Bronchial epithelial cell (primary cell): ENCODE results near the gene TAS1R3. TPM values are rescaled to one million over a fixed set of nuclear protein-coding genes. Genes with fewer than 3 reads are reported as not detected.

Experiments
- DNase-seq: peaks from one replicate; pipeline ENCODE4 v3.0.0-alpha.2; 2010; ENCODE audit warnings: low read depth
- FAIRE-seq: peaks from 2 replicates; lab custom pipeline; 2011; peaks lifted over from hg19 to GRCh38; lab: Jason Lieb, UNC
- H3K27me3 ChIP-seq: 2 replicates; pipeline ENCODE4 v1.5.1; 2011; ENCODE audit warnings: low read length; ENCODE audit not compliant: control insufficient read depth, insufficient read depth
- H3K36me3 ChIP-seq: 2 replicates; pipeline ENCODE4 v1.5.1; 2011; ENCODE audit warnings: low read length; ENCODE audit not compliant: control insufficient read depth, insufficient read depth
- H3K4me3 ChIP-seq: 2 replicates; pipeline ENCODE4 v1.5.1; 2011; ENCODE audit warnings: mild to moderate bottlenecking, low read depth, low read length, control low read depth
- total RNA-seq: library from RNA; depleted of rRNA; stranded (reverse); fragments of >200 nt; gene quantifications from 2 replicates; pipeline ENCODE4 v1.2.1, GENCODE V29; 2014
- TF ChIP-seq, protein P1 (sequence below): IDR thresholded peaks from 2 replicates; pipeline ENCODE4 v1.5.1; 2011; ENCODE audit warnings: mild to moderate bottlenecking, moderate library complexity, low read length, control low read depth, inconsistent platforms; ENCODE audit not compliant: insufficient read depth, severe bottlenecking

Gene TAS1R3
- total RNA-seq, 1 donor from 2014 or later = 0.26 TPM

DNA sequence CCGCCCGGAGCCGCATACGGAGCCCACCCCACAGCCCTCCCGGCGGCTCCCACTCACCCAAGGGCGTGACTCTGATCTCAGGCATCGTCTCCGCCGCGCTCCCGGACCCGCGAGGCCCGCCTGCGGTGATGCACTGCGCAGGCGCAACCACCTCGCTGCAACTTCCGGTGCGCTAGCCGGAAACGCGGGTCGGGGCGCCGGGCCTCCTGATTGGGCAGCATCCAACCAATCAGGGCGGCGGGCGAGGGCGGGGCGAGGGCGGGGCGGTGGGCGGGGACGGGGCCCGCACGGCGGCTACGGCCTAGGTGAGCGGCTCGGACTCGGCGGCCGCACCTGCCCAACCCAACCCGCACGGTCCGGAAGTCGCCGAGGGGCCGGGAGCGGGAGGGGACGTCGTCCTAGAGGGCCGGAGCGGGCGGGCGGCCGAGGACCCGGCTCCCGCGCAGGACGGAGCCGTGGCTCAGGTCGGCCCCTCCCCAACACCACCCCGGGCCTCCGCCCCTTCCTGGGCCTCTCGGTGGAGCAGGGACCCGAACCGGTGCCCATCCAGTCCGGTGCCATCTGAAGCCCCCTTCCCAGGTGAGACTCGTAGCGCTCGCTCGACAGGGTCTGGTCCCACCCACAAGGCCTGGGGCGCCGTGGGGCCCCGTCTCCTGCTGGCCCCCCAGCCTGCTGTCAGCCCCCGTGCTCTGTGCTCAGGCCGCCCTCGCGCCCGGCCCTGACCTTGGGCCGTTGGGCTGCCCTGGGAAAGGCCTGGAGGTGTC lies 6.4 kb upstream of the TAS1R3 start, which contains the start of the genes CPTP and INTS11:
Gene CPTP, plus strand, starts transcription at position 279 of the 764 bp plus-strand sequence. CDS start 2,109 bp downstream, outside the sequence.
Gene INTS11, minus strand, starts transcription at position 137 of the 764 bp plus-strand sequence. Its CDS starts 52 bp downstream, at position 85.
- peak within 1 kb of the TSS; percentile 99 for H3K4me3 ChIP-seq
- FAIRE-seq (no peak), DNase-seq (peak; percentile 73)
- peaks cover 20% of the 10 kb centered on the region for H3K36me3 ChIP-seq
- H3K27me3 ChIP-seq = no peaks in the 10 kb centered on the region
- TF ChIP-seq, protein P1, sequence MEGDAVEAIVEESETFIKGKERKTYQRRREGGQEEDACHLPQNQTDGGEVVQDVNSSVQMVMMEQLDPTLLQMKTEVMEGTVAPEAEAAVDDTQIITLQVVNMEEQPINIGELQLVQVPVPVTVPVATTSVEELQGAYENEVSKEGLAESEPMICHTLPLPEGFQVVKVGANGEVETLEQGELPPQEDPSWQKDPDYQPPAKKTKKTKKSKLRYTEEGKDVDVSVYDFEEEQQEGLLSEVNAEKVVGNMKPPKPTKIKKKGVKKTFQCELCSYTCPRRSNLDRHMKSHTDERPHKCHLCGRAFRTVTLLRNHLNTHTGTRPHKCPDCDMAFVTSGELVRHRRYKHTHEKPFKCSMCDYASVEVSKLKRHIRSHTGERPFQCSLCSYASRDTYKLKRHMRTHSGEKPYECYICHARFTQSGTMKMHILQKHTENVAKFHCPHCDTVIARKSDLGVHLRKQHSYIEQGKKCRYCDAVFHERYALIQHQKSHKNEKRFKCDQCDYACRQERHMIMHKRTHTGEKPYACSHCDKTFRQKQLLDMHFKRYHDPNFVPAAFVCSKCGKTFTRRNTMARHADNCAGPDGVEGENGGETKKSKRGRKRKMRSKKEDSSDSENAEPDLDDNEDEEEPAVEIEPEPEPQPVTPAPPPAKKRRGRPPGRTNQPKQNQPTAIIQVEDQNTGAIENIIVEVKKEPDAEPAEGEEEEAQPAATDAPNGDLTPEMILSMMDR = no peak

DNA sequence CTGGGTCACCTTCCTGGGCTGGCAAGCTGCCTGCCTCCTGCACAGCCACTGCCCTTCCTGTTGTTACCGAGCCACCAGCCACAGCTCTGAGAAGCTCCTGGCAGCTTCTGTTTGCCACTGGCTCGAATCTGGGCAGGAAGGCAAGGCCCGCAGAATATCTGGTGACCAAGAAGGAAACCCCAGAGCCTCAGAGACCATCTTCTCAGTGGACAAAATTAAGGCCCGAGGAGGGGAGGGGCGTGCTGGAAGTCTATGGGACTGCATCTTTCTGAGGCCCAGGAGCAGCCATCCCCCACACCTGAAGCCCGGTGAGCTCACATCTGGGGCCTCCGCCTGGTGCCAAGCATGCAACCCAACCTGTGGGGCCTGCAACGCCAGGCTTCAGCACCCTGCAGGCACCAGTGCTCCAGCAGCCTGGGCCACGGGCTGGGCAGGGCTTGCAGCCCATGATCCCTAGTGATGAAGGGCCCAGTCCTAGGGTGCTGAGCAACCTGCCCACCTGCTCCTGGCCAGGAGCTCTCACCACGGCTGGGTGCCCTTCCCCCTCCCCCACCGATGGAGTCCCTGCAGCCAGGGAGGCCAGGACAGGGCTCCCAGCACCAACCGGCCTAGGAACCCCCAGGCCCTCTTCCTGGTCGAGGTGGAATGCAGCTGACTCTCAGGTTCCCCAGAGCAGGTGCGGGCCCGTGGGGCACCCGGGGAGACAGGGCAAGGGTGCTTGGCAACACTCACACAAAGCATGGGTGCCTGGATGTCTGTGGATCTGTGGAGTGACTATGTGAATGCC lies 5.6 kb upstream of the TAS1R3 start:
- H3K27me3 ChIP-seq = no peaks in the 10 kb centered on the region
- TF ChIP-seq, protein P1 = no peak
- DNase-seq = no peak
- FAIRE-seq = no peak
- H3K36me3 ChIP-seq = peaks cover 14% of the 10 kb centered on the region
- peak overlapping the region; percentile 99 for H3K4me3 ChIP-seq

DNA sequence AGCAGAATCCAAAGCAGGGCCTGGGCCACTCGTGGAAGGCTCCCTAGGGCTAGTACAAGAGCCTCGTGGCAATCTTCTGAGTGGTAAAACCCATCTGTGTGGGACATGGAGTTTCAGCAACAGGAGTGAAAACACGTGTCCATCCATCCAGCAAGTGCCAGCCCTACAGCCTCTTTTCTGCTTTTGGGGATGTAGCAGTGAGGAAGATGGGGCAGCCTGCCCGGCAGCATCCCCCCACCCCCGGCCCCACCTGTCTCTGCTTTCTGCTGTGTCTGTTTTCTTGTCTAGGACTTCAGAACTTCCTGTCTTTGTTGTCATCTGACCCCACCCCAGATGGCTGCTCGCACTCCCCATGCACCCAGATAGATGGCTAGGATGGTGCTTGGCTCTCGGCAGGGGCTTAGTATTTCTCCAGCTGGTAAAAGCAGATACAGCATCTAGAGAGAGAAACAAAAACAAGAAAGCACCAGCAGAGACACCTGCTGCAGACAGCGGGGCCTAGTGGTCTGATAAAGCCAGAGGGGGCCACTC lies 4.9 kb upstream of the TAS1R3 start:
- FAIRE-seq (no peak), DNase-seq (no peak)
- Histone ChIP-seq H3K4me3 (peak overlapping the region; percentile 99), H3K36me3 (peaks cover 13% of the 10 kb centered on the region), H3K27me3 (no peaks in the 10 kb centered on the region)
- TF ChIP-seq, protein P1 = no peak

DNA sequence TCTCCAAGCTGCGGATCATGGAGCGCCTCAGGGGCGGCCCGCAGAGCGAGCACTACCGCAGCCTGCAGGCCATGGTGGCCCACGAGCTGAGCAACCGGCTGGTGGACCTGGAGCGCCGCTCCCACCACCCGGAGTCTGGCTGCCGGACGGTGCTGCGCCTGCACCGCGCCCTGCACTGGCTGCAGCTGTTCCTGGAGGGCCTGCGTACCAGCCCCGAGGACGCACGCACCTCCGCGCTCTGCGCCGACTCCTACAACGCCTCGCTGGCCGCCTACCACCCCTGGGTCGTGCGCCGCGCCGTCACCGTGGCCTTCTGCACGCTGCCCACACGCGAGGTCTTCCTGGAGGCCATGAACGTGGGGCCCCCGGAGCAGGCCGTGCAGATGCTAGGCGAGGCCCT lies 3.8 kb upstream of the TAS1R3 start:
- no peak overlapping the region for H3K4me3 ChIP-seq
- peaks cover 9% of the 10 kb centered on the region for H3K36me3 ChIP-seq
- H3K27me3 ChIP-seq = no peaks in the 10 kb centered on the region
- FAIRE-seq = no peak
- TF ChIP-seq, protein P1 = no peak
- DNase-seq = no peak

DNA sequence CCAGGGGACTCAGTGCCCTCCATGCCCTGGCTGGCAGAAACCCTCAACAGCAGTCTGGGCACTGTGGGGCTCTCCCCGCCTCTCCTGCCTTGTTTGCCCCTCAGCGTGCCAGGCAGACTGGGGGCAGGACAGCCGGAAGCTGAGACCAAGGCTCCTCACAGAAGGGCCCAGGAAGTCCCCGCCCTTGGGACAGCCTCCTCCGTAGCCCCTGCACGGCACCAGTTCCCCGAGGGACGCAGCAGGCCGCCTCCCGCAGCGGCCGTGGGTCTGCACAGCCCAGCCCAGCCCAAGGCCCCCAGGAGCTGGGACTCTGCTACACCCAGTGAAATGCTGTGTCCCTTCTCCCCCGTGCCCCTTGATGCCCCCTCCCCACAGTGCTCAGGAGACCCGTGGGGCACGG lies 2.8 kb upstream of the TAS1R3 start:
- FAIRE-seq (no peak), DNase-seq (no peak)
- no peak overlapping the region for H3K4me3 ChIP-seq
- TF ChIP-seq, protein P1 = no peak
- no peaks in the 10 kb centered on the region for H3K27me3 ChIP-seq
- H3K36me3 ChIP-seq = peaks cover 7% of the 10 kb centered on the region
